ENCODE measurements around the gene GJA4.

DNA sequence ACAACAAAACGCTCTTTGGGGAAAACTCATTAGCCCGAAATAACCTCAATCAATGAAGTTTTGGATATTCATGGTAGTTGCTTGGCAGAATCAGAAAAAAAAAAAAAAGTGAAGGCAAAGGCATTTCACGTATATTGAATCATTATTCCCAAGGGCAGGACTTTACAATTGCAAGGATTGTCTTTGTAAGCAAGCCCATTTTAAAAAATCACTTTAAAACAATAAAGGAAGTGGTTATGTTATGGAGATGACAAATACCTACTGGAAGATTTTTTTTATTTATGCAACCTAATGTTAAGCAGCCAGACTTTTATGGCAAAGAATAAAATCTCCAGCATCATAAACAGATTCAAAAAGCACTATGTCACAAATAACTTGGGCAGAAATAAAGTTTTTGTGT, 23.9 kb upstream of the GJA4 start:
- TF ChIP-seq EZH2 (IDR thresholded peaks at IDR 0.05; ENCODE audit: borderline replicate concordance) (no peak), EZH2phosphoT487 (IDR thresholded peaks at IDR 0.05; ENCODE audit: low read depth, severe bottlenecking, unreplicated experiment) (no peak)
- TF ChIP-seq, protein P1, sequence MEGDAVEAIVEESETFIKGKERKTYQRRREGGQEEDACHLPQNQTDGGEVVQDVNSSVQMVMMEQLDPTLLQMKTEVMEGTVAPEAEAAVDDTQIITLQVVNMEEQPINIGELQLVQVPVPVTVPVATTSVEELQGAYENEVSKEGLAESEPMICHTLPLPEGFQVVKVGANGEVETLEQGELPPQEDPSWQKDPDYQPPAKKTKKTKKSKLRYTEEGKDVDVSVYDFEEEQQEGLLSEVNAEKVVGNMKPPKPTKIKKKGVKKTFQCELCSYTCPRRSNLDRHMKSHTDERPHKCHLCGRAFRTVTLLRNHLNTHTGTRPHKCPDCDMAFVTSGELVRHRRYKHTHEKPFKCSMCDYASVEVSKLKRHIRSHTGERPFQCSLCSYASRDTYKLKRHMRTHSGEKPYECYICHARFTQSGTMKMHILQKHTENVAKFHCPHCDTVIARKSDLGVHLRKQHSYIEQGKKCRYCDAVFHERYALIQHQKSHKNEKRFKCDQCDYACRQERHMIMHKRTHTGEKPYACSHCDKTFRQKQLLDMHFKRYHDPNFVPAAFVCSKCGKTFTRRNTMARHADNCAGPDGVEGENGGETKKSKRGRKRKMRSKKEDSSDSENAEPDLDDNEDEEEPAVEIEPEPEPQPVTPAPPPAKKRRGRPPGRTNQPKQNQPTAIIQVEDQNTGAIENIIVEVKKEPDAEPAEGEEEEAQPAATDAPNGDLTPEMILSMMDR (IDR thresholded peaks at IDR 0.05; ENCODE audit: poor library complexity), result no peak
